PC-3 (cell line): Measurements from ENCODE around the gene RYK. TPM values are rescaled to one million over a fixed set of nuclear protein-coding genes. Genes with fewer than 3 reads are reported as not detected.
A peak's percentile ranks its signal among the peaks of the same experiment; 100 is the strongest.

Source experiments
- ATAC-seq: fragments of 200-7000 bp; cut with Tn5 transposase; 2 replicates; pipeline ENCODE4 v1.9.1; 2020; ENCODE audit warnings: mild to moderate bottlenecking, moderate library complexity
- BruUV-seq: library from RNA; stranded (reverse); fragments of 400-500 nt; replicated peaks from 2 replicates; lab custom pipeline; 2021; lab: Mats Ljungman, UMichigan
- CTCF ChIA-PET: fragments of 300-600 bp; sonication (Branson Sonifier 250); formaldehyde crosslinking; loops from one replicate; lab custom pipeline; 2022; ENCODE audit warnings: antibody characterized with exemption; lab: Charles Lee
- POLR2A ChIA-PET: fragments of 300-600 bp; sonication (Branson Sonifier 250); formaldehyde crosslinking; loops from one replicate; lab custom pipeline; 2022; ENCODE audit warnings: antibody characterized with exemption; ENCODE audit not compliant: unreplicated experiment; lab: Charles Lee
- DNase-seq: peaks from one replicate; pipeline ENCODE4 v3.0.0-alpha.2; 2015
- H2AFZ ChIP-seq: fragments of 300-600 bp; sonication (generic); 2 replicates; pipeline ENCODE4 v1.6.0; 2016; ENCODE audit warnings: antibody characterized with exemption, low read length
- H3F3A ChIP-seq: fragments of 300-600 bp; sonication (generic); one replicate; pipeline ENCODE4 v1.6.0; 2017; ENCODE audit warnings: antibody characterized with exemption, low read length, control low read depth, mild to moderate bottlenecking; ENCODE audit not compliant: unreplicated experiment
- H3K27ac ChIP-seq: fragments of 300-600 bp; sonication (generic); 2 replicates; pipeline ENCODE4 v1.5.1; 2016; ENCODE audit warnings: mild to moderate bottlenecking, low read length
- H3K27me3 ChIP-seq: fragments of 300-600 bp; sonication (generic); 2 replicates; pipeline ENCODE4 v1.6.1; 2016; ENCODE audit warnings: low read length, mixed read lengths
- H3K36me3 ChIP-seq: fragments of 300-600 bp; sonication (generic); 2 replicates; pipeline ENCODE4 v1.6.1; 2016; ENCODE audit warnings: low read depth, mixed run types, low read length, mixed read lengths
- H3K4me1 ChIP-seq: fragments of 300-600 bp; sonication (generic); 2 replicates; pipeline ENCODE4 v1.5.1; 2016; ENCODE audit warnings: low read length; ENCODE audit not compliant: insufficient read depth
- H3K4me2 ChIP-seq: fragments of 300-600 bp; sonication (generic); 2 replicates; pipeline ENCODE4 v1.6.0; 2016; ENCODE audit warnings: low read length
- H3K4me3 ChIP-seq: fragments of 300-600 bp; sonication (generic); 2 replicates; pipeline ENCODE4 v1.5.1; 2016; ENCODE audit warnings: mild to moderate bottlenecking, low read length, mixed read lengths
- H3K79me2 ChIP-seq: fragments of 300-600 bp; sonication (generic); 2 replicates; pipeline ENCODE4 v1.6.1; 2017; ENCODE audit warnings: low read length, mixed read lengths
- H3K9ac ChIP-seq: fragments of 300-600 bp; sonication (generic); 2 replicates; pipeline ENCODE4 v1.6.0; 2016; ENCODE audit warnings: mild to moderate bottlenecking, low read length
- H3K9me2 ChIP-seq: fragments of 300-600 bp; sonication (generic); replicated peaks from 2 replicates; pipeline ENCODE4 v1.6.1; 2016; ENCODE audit warnings: mixed run types, low read length, mixed read lengths
- H3K9me3 ChIP-seq: fragments of 300-600 bp; sonication (generic); 2 replicates; pipeline ENCODE4 v1.6.1; 2016; ENCODE audit warnings: low read length, mixed read lengths
- H4K20me1 ChIP-seq: fragments of 300-600 bp; sonication (generic); 2 replicates; pipeline ENCODE4 v1.6.1; 2016; ENCODE audit warnings: low read length, mixed read lengths
- CTCF ChIP-seq: fragments of 300-600 bp; sonication (generic); conservative IDR thresholded peaks from 2 replicates; pipeline ENCODE4 v1.5.1; 2017; ENCODE audit warnings: antibody characterized with exemption, low read depth, mild to moderate bottlenecking, low read length
- EZH2 ChIP-seq: fragments of 300-600 bp; sonication (generic); IDR thresholded peaks from one replicate; pipeline ENCODE4 v1.6.1; 2017; ENCODE audit warnings: antibody characterized with exemption, mild to moderate bottlenecking, low read length; ENCODE audit not compliant: unreplicated experiment
- EZH2phosphoT487 ChIP-seq: fragments of 300-600 bp; sonication (generic); IDR thresholded peaks from 2 replicates; pipeline ENCODE4 v1.6.1; 2018; ENCODE audit warnings: mild to moderate bottlenecking, antibody characterized with exemption, low read length, borderline replicate concordance
- intact Hi-C: fragments of 100-400 bp; cut with micrococcal nuclease; formaldehyde crosslinking; loops from 2 replicates; pipeline ENCODE4 v1.9.0; 2023
- total RNA-seq: library from RNA; depleted of rRNA; stranded (reverse); fragments of >200 nt; gene quantifications from 2 replicates; pipeline ENCODE4 v1.2.3, GENCODE V29; 2014

RYK gene
- total RNA-seq, 1 experiment from 2014 or later = 47.2 TPM

GRCh38 chr3:134232951-134233350, 17.7 kb downstream of the RYK start:
- H3F3A ChIP-seq = no peaks in the 10 kb centered on the region
- H3K9me3 ChIP-seq = no peaks in the 10 kb centered on the region
- no peak overlapping the region for H2AFZ ChIP-seq
- DNase-seq (no peak), ATAC-seq (no peak)
- intact Hi-C loops = no loop called here
- no peak overlapping the region for H3K27ac ChIP-seq
- TF ChIP-seq EZH2 (no peak), CTCF (no peak), EZH2phosphoT487 (no peak)
- H3K9ac ChIP-seq = no peak overlapping the region
- no peak overlapping the region for H3K4me3 ChIP-seq
- H3K27me3 ChIP-seq = no peaks in the 10 kb centered on the region
- peaks cover 31% of the 10 kb centered on the region for H4K20me1 ChIP-seq
- H3K4me2 ChIP-seq = no peak overlapping the region
- CTCF ChIA-PET = no interaction called here
- H3K9me2 ChIP-seq = no peaks in the 10 kb centered on the region
- peaks cover 99% of the 10 kb centered on the region for H3K79me2 ChIP-seq
- H3K36me3 ChIP-seq = 0 out of 2 replicates have a peak, but pooled peaks cover 4% of the 10 kb centered on the region
- no TSS peak for BruUV-seq
- POLR2A ChIA-PET = no interaction called here
- no peaks in the 10 kb centered on the region; the same call in 1 of the 2 replicates for H3K4me1 ChIP-seq

- Histone ChIP-seq H2AFZ (no peak overlapping the region), H3K9me2 (no peaks in the 10 kb centered on the region), H3K36me3 (0 out of 2 replicates have a peak, but pooled peaks cover 4% of the 10 kb centered on the region), H4K20me1 (peaks cover 26% of the 10 kb centered on the region), H3K9ac (no peak overlapping the region), H3K4me1 (no peaks in the 10 kb centered on the region), H3F3A (no peaks in the 10 kb centered on the region), H3K4me3 (no peak overlapping the region), H3K27ac (no peak overlapping the region), H3K9me3 (no peaks in the 10 kb centered on the region), H3K4me2 (no peak overlapping the region), H3K79me2 (peaks cover 98% of the 10 kb centered on the region), H3K27me3 (no peaks in the 10 kb centered on the region)
- BruUV-seq = no TSS peak
- intact Hi-C loops = no loop called here
- peak; percentile 32 for DNase-seq
- POLR2A ChIA-PET = no interaction called here
- TF ChIP-seq EZH2 (no peak), CTCF (no peak), EZH2phosphoT487 (no peak)
- ATAC-seq = no peak; the same call in 1 of the 2 replicates
- CTCF ChIA-PET = interaction anchor here (0.6 kb wide), 1 partner anchor 25 kb away, joined by 5 read pairs; no protein-coding TSS in a partner anchor
Observed at GRCh38 chr3:134232151-134232550, 18.5 kb downstream of the RYK start.

- Histone ChIP-seq H3K27ac (no peak overlapping the region), H3K4me3 (no peak overlapping the region), H2AFZ (no peak overlapping the region), H3K79me2 (peaks cover 98% of the 10 kb centered on the region), H3K9me3 (no peaks in the 10 kb centered on the region), H4K20me1 (peaks cover 19% of the 10 kb centered on the region; the same call in 1 of the 2 replicates), H3F3A (no peaks in the 10 kb centered on the region), H3K9me2 (no peaks in the 10 kb centered on the region), H3K4me1 (no peaks in the 10 kb centered on the region), H3K36me3 (0 out of 2 replicates have a peak, but pooled peaks cover 4% of the 10 kb centered on the region), H3K27me3 (no peaks in the 10 kb centered on the region), H3K9ac (no peak overlapping the region), H3K4me2 (no peak overlapping the region)
- ChIA-PET POLR2A (no interaction called here), CTCF (no interaction called here)
- no peak for ATAC-seq
- no TSS peak for BruUV-seq
- TF ChIP-seq EZH2 = no peak
- TF ChIP-seq CTCF = no peak
- TF ChIP-seq EZH2phosphoT487 = no peak
- no peak for DNase-seq
- intact Hi-C loops = no loop called here
Observed at GRCh38 chr3:134231131-134231530, 19.5 kb downstream of the RYK start.
